SJSA1 (cell line): Measurements from ENCODE around the gene TMEM92. TPM values are rescaled to one million over a fixed set of nuclear protein-coding genes. Genes with fewer than 3 reads are reported as not detected.
A peak's percentile ranks its signal among the peaks of the same experiment; 100 is the strongest.
"Not testable (repeated sequence)": the region's sequence is repeated elsewhere in the genome, so short reads cannot be mapped to it uniquely, and the experiment has no call there.

ENCODE experiments used
- DNase-seq, 2 experiments: peaks; one replicate each; pipeline ENCODE4 v3.0.0-alpha.2; 2015 to 2020; ENCODE audit warnings: low spot score in 2 of 2, low read depth in 1 of 2
- H3K27ac ChIP-seq: fragments of 250-450 bp; sonication (Bioruptor Pico); 2 replicates; pipeline ENCODE4 v1.5.1; 2020; ENCODE audit warnings: mild to moderate bottlenecking, moderate library complexity
- H3K27me3 ChIP-seq: fragments of 250-450 bp; sonication (Bioruptor Pico); replicated peaks from 2 replicates; pipeline ENCODE4 v1.5.1; 2020; ENCODE audit warnings: mild to moderate bottlenecking, moderate library complexity
- H3K36me3 ChIP-seq: fragments of 250-450 bp; sonication (Bioruptor Pico); 2 replicates; pipeline ENCODE4 v1.5.1; 2020; ENCODE audit warnings: mild to moderate bottlenecking
- H3K4me1 ChIP-seq: fragments of 250-450 bp; sonication (Bioruptor Pico); replicated peaks from 2 replicates; pipeline ENCODE4 v1.6.1; 2021; ENCODE audit warnings: mild to moderate bottlenecking
- H3K4me3 ChIP-seq: fragments of 250-450 bp; sonication (Bioruptor Pico); 2 replicates; pipeline ENCODE4 v1.5.1; 2020; ENCODE audit warnings: mild to moderate bottlenecking
- H3K9me3 ChIP-seq: fragments of 250-450 bp; sonication (Bioruptor Pico); replicated peaks from 2 replicates; pipeline ENCODE4 v1.5.1; 2020; ENCODE audit warnings: mild to moderate bottlenecking
- total RNA-seq: library from RNA; depleted of rRNA; stranded (reverse); fragments of >200 nt; shearing (Covaris generic); gene quantifications from 2 replicates; pipeline ENCODE4 v1.2.3, GENCODE V29; 2014

TMEM92 gene
- total RNA-seq, 1 experiment from 2014 or later: 0.05 TPM

- no peaks in the 10 kb centered on the region for H3K9me3 ChIP-seq
- no peaks in the 10 kb centered on the region for H3K36me3 ChIP-seq
- peaks cover 61% of the 10 kb centered on the region for H3K4me1 ChIP-seq
- H3K27ac ChIP-seq: no peak overlapping the region
- no peak for DNase-seq
- no peak overlapping the region for H3K4me3 ChIP-seq
- no peaks in the 10 kb centered on the region for H3K27me3 ChIP-seq
Observed at GRCh38 chr17:50265690-50266315, 8.5 kb upstream of the TMEM92 start.

GRCh38 chr17:50266384-50267073 lies 7.7 kb upstream of the TMEM92 start:
- Histone ChIP-seq H3K36me3 (no peaks in the 10 kb centered on the region), H3K4me1 (peaks cover 69% of the 10 kb centered on the region), H3K9me3 (no peaks in the 10 kb centered on the region), H3K4me3 (no peak overlapping the region), H3K27me3 (no peaks in the 10 kb centered on the region), H3K27ac (no peak overlapping the region)
- peak; percentile 76 to 91 for DNase-seq

GRCh38 chr17:50267074-50267841 lies 7.0 kb upstream of the TMEM92 start:
- no peaks in the 10 kb centered on the region for H3K27me3 ChIP-seq
- no peak overlapping the region for H3K4me3 ChIP-seq
- H3K9me3 ChIP-seq: no peaks in the 10 kb centered on the region
- H3K27ac ChIP-seq: no peak overlapping the region
- H3K4me1 ChIP-seq: peaks cover 74% of the 10 kb centered on the region
- no peak for DNase-seq
- H3K36me3 ChIP-seq: no peaks in the 10 kb centered on the region

GRCh38 chr17:50268026-50268425 lies 6.2 kb upstream of the TMEM92 start:
- Histone ChIP-seq H3K4me1 (peaks cover 81% of the 10 kb centered on the region), H3K27me3 (no peaks in the 10 kb centered on the region), H3K27ac (no peak overlapping the region), H3K4me3 (no peak overlapping the region), H3K9me3 (no peaks in the 10 kb centered on the region), H3K36me3 (no peaks in the 10 kb centered on the region)
- no peak for DNase-seq

- Histone ChIP-seq H3K4me3 (no peak overlapping the region), H3K27ac (no peak overlapping the region), H3K9me3 (no peaks in the 10 kb centered on the region), H3K4me1 (peaks cover 87% of the 10 kb centered on the region), H3K36me3 (no peaks in the 10 kb centered on the region), H3K27me3 (no peaks in the 10 kb centered on the region)
- no peak for DNase-seq
Observed at GRCh38 chr17:50268743-50269275, 5.5 kb upstream of the TMEM92 start.

- DNase-seq: peak; percentile 85 to 89
- no peaks in the 10 kb centered on the region for H3K9me3 ChIP-seq
- no peaks in the 10 kb centered on the region for H3K27me3 ChIP-seq
- no peak overlapping the region for H3K4me3 ChIP-seq
- H3K4me1 ChIP-seq: peaks cover 86% of the 10 kb centered on the region
- peak overlapping the region; percentile 21 for H3K27ac ChIP-seq
- no peaks in the 10 kb centered on the region for H3K36me3 ChIP-seq
Observed at GRCh38 chr17:50269477-50270434, 4.5 kb upstream of the TMEM92 start.

GRCh38 chr17:50270435-50271362 lies 3.6 kb upstream of the TMEM92 start:
- peak; percentile 85 for DNase-seq
- Histone ChIP-seq H3K4me1 (peaks cover 78% of the 10 kb centered on the region), H3K27me3 (no peaks in the 10 kb centered on the region), H3K4me3 (no peak overlapping the region), H3K27ac (peak overlapping the region; percentile 21), H3K9me3 (no peaks in the 10 kb centered on the region), H3K36me3 (no peaks in the 10 kb centered on the region)

GRCh38 chr17:50271363-50271750 lies 2.9 kb upstream of the TMEM92 start:
- not testable (repeated sequence) for DNase-seq, H3K9me3 ChIP-seq, H3K4me3 ChIP-seq, H3K36me3 ChIP-seq, H3K27ac ChIP-seq, H3K27me3 ChIP-seq
- peaks cover 72% of the 10 kb centered on the region for H3K4me1 ChIP-seq

GRCh38 chr17:50272246-50272645 lies 2.0 kb upstream of the TMEM92 start:
- Histone ChIP-seq H3K4me3 (no peak overlapping the region; the same call in 1 of the 2 replicates), H3K36me3 (no peaks in the 10 kb centered on the region), H3K27me3 (no peaks in the 10 kb centered on the region), H3K9me3 (no peaks in the 10 kb centered on the region), H3K4me1 (peaks cover 72% of the 10 kb centered on the region), H3K27ac (peak overlapping the region; percentile 35)
- no peak for DNase-seq

GRCh38 chr17:50272711-50273653 lies 1.3 kb upstream of the TMEM92 start:
- Histone ChIP-seq H3K4me3 (peak overlapping the region; percentile 48), H3K36me3 (no peaks in the 10 kb centered on the region), H3K9me3 (no peaks in the 10 kb centered on the region), H3K27ac (peak overlapping the region; percentile 35), H3K27me3 (no peaks in the 10 kb centered on the region), H3K4me1 (peaks cover 67% of the 10 kb centered on the region)
- peak; percentile 73 to 77 for DNase-seq

GRCh38 chr17:50273654-50274040 lies 619 bp upstream of the TMEM92 start:
- Histone ChIP-seq H3K9me3 (no peaks in the 10 kb centered on the region), H3K27me3 (no peaks in the 10 kb centered on the region), H3K4me1 (peaks cover 66% of the 10 kb centered on the region), H3K4me3 (peak overlapping the region; percentile 48; the same call in 1 of the 2 replicates), H3K27ac (no peak overlapping the region; the same call in 1 of the 2 replicates), H3K36me3 (no peaks in the 10 kb centered on the region)
- DNase-seq: no peak
